H54 (cell line): ENCODE measurements around the gene NRXN3.

Source experiments
- DNase-seq: peaks from one replicate; pipeline ENCODE4 v3.0.0; 2011; ENCODE audit warnings: low spot score, mixed read lengths; ENCODE audit not compliant: insufficient read length
- FAIRE-seq: peaks from 3 replicates; lab custom pipeline; 2011; peaks lifted over from hg19 to GRCh38; lab: Jason Lieb, UNC
- POLR2A ChIP-seq: IDR thresholded peaks from 2 replicates; pipeline ENCODE4 v1.6.1; 2011; ENCODE audit warnings: low read depth, mild to moderate bottlenecking, low read length

Gene NRXN3

GRCh38 chr14:78308079-78308478 is 137.9 kb downstream of the NRXN3 start:
- DNase-seq (no peak), FAIRE-seq (no peak)
- TF ChIP-seq POLR2A: no peak

DNA sequence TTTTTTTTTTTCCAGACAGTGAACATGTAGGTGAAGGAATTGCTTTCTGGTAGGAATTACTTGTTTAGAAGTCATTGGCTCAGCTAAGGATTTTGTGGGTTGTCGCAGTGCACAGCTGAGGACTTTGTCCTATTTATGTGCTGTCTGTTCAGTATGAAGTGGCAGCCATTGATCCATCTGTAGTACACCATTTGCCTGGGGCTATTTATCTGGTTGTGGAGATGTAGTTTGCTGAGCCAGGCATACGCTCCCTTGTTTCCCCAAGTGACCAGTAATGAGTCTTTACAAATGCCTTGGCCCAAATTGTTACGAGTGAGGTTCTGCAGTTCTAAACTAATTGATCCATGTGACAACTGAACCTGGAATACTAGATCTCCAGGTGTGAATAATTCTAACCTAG is 140.1 kb downstream of the NRXN3 start:
- DNase-seq (no peak), FAIRE-seq (no peak)
- TF ChIP-seq POLR2A: no peak

- FAIRE-seq (no peak), DNase-seq (no peak)
- TF ChIP-seq POLR2A: no peak
Observed at GRCh38 chr14:78313499-78313898, 143.3 kb downstream of the NRXN3 start.

DNA sequence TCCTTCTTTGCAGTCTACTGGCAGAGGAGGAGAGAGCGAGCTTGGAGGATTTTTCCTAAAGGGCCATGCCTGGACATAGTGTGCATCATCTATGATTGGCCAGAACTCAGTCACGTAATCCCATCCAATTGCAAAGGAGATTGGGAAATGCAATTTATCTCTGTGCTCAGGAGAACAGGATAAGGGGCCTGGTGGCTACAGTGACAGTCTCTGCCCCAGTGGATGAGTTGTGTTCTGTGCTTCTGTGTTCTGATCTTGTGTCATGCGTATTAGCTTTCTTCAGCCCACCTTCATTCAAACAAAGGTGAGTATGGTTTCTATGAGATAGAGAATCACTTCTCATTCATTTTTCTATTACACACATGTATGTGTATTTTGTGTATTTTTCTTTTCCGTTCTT is 144.3 kb downstream of the NRXN3 start:
- no peak for FAIRE-seq
- no peak for TF ChIP-seq POLR2A
- DNase-seq: no peak

DNA sequence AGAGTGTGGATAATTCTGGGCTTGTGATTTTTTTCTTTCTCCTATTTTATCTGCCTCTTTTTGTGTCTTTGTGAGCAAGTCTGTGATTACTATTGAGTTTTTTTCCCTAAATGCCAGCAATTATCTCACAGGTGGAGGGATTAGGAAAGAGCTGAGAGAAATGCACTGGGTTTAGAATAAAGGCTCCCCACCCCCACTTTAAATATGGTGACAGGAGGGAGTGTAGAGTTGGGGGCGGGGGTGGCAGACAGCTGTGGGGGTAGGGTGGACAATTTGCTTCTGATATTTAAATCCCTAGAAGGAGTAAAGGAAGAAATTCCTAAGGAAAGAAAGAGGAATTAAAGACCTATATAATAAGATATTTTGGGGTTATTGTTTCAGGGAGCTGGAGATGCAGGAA is 145.9 kb downstream of the NRXN3 start:
- no peak for TF ChIP-seq POLR2A
- FAIRE-seq: no peak
- no peak for DNase-seq

DNA sequence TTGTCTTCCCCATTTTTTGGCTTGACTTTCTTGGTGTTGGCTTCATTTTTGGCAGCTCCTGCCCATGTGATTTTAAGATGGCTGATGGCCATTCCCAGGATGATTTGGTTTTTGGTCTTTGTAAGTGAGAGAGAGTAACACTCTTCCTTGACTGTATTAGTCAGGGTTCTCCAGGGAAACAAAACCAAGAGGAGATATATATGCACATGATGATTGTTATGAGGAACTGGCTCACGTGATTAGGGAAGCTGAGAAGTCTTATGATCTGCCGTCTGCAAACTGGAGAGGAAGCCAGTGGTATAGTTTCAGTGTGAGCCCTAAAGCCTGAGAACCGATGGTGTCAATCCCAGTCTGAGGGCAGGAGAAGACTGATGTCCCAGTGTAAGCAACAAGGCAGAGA is 146.6 kb downstream of the NRXN3 start:
- TF ChIP-seq POLR2A: no peak
- no peak for DNase-seq
- no peak for FAIRE-seq

DNA sequence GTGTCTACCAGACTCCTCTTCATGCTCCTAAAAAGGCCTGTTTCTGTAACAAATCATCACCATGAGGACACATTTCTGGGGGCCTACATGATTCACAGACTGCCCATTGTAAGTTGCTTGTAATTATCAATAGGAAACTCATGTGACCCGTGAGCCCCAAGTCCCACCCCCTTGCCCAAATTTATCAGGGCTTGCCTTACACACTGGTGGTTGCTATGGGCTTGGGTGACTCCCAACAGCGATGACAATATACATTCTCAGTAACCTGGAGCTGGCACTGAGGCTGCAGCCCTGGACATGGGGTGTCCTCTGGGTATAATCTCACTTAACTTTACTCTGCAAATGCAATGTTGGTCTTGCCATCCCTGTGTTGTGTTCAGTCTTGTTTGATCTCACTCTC is 149.2 kb downstream of the NRXN3 start:
- no peak for TF ChIP-seq POLR2A
- DNase-seq (no peak), FAIRE-seq (no peak)

- DNase-seq (no peak), FAIRE-seq (no peak)
- TF ChIP-seq POLR2A: no peak
Observed at GRCh38 chr14:78319887-78320635, 149.9 kb downstream of the NRXN3 start.

DNA sequence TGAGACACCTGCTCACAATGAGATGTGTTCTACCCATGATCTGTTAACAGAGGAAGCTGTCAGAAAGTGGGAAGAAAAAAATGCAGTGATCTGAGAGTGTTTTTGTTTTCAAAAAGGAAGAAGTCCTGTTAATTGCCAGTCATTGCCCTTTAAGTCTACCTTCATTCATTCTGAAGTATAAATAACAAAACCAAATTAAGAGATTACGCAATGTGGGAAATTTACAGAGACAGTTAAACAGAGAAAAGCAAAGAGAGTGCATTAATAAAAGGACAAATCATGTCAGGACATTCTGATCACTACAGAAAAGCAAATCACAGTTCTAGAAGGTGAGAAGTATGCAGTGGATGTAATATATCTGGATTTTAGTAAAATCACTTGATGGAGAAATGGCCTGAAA is 154.2 kb downstream of the NRXN3 start:
- DNase-seq: no peak
- FAIRE-seq: no peak
- no peak for TF ChIP-seq POLR2A

- no peak for FAIRE-seq
- TF ChIP-seq POLR2A: no peak
Observed at GRCh38 chr14:78325911-78326310, 155.7 kb downstream of the NRXN3 start.

GRCh38 chr14:78327426-78328221 is 157.5 kb downstream of the NRXN3 start:
- DNase-seq (no peak), FAIRE-seq (no peak)
- TF ChIP-seq POLR2A: no peak

More at GRCh38 chr14:78325911-78326310, 155.7 kb downstream of the NRXN3 start:
- DNase-seq: no peak

DNA sequence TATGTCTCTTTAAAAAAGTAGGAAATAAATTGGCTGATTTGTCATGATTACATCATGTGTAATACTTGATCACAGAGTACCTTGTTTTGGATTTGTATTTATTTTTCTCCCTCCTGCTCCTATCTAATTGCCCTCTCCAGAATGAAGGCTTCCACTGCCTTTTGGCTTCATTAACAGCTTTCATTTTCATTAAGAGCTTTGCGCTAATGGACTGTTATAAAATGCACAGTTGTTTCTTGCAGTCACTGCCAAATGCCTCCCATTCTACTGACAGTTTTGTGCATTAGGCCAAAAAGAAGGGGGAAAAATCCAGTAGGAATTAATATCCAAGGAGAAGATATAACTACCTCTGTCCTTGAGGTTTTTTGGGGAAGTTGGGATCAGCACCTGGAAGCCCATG is 159.2 kb downstream of the NRXN3 start:
- TF ChIP-seq POLR2A: no peak
- DNase-seq (no peak), FAIRE-seq (no peak)

- FAIRE-seq: no peak
- DNase-seq: no peak
- TF ChIP-seq POLR2A: no peak
Observed at GRCh38 chr14:78335531-78335930, 165.4 kb downstream of the NRXN3 start.

DNA sequence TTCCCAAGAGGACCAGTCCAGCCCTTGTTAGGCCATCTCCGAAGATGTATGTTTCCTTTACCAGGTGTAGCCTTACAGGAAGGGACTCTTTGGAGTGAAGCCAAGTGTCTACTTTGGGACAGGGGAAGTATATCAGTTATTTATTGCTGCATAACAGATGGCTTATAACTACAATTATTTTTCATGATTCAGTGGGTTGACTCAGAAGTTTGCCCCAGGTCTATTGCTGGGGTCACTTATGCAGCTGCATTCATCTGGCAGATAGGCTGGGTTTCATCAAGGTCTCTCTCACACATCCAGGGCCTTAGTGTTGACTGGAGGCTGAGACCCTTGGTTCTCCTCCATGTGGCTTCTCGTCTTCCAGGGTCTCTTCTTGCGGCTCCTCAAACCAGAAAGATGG is 170.1 kb downstream of the NRXN3 start:
- TF ChIP-seq POLR2A: no peak

More for the DNA sequence above, 170.1 kb downstream of the NRXN3 start:
- DNase-seq (no peak), FAIRE-seq (no peak)
